Myometrial cell (primary cell): ENCODE results near the gene DOLPP1. TPM values are rescaled to one million over a fixed set of nuclear protein-coding genes. Genes with fewer than 3 reads are reported as not detected.

ENCODE experiments used
- total RNA-seq: library from RNA; depleted of rRNA; stranded (reverse); fragments of >200 nt; gene quantifications from 2 replicates; pipeline ENCODE4 v1.2.3, GENCODE V29; 2015

DOLPP1 gene
- total RNA-seq, result 12.7 and 13.5 TPM in 2 replicates

GRCh38 chr9:129080601-129081387 is at the start of gene DOLPP1:
DOLPP1 (plus strand) TSS chr9:129081111; CDS start chr9:129081132, 21 bp downstream.

GRCh38 chr9:129036241-129036922 is 44.5 kb upstream of the DOLPP1 start, which contains the start of gene MIGA2:
MIGA2 (plus strand) TSS chr9:129036626; CDS start chr9:129040595, 3,969 bp downstream.

GRCh38 chr9:129110740-129111527 is 30.0 kb downstream of the DOLPP1 start, which contains the start of the genes CRAT and PTPA:
CRAT (minus strand) TSS chr9:129110793; CDS start chr9:129110509, 284 bp downstream.
PTPA (plus strand) TSS chr9:129111415; CDS start chr9:129111601, 186 bp downstream.

Other genes starting within 250 kb of the DOLPP1 start
- gene KYAT1, start 199.2 kb upstream of the DOLPP1 start, total RNA-seq, result 19.1 and 25.7 TPM in 2 replicates
- gene LRRC8A, start 199.0 kb upstream of the DOLPP1 start, total RNA-seq, result 39.2 and 44.1 TPM in 2 replicates
- 5.5 and 9.7 TPM in 2 replicates for gene PHYHD1, start 160.1 kb upstream of the DOLPP1 start, total RNA-seq
- gene DOLK, start 133.5 kb upstream of the DOLPP1 start, total RNA-seq, result 29.1 and 37.5 TPM in 2 replicates
- 30.8 and 37.9 TPM in 2 replicates for gene NUP188, start 133.4 kb upstream of the DOLPP1 start, total RNA-seq
- 38.6 and 39.2 TPM in 2 replicates for gene SH3GLB2, start 52.8 kb upstream of the DOLPP1 start, total RNA-seq
- 12.9 and 29.1 TPM in 2 replicates for gene MIGA2, start 44.5 kb upstream of the DOLPP1 start, total RNA-seq
- gene CRAT, start 29.7 kb downstream of the DOLPP1 start, total RNA-seq, result 70.0 and 78.4 TPM in 2 replicates
- 225 and 240 TPM in 2 replicates for gene PTPA, start 30.3 kb downstream of the DOLPP1 start, total RNA-seq
- 49.4 and 63.7 TPM in 2 replicates for gene IER5L, start 97.2 kb downstream of the DOLPP1 start, total RNA-seq